GM18873 (cell line): Measurements from ENCODE around the gene MT1G.
"Not testable (repeated sequence)": the region's sequence is repeated elsewhere in the genome, so short reads cannot be mapped to it uniquely, and the experiment has no call there.

Source experiments
- ATAC-seq: cut with Tn5 transposase; IDR thresholded peaks from one replicate; pipeline ENCODE4 v1.9.1; 2021; ENCODE audit warnings: mild to moderate bottlenecking, moderate library complexity, moderate number of reproducible peaks; ENCODE audit not compliant: unreplicated experiment, low FRiP score

Gene MT1G

GRCh38 chr16:56669005-56669839 is 1.4 kb upstream of the MT1G start, which contains the start of gene MT1H:
TSS of gene MT1H (plus strand) at chr16:56669814. CDS start at chr16:56669885, 71 bp downstream.
- no peak for ATAC-seq

DNA sequence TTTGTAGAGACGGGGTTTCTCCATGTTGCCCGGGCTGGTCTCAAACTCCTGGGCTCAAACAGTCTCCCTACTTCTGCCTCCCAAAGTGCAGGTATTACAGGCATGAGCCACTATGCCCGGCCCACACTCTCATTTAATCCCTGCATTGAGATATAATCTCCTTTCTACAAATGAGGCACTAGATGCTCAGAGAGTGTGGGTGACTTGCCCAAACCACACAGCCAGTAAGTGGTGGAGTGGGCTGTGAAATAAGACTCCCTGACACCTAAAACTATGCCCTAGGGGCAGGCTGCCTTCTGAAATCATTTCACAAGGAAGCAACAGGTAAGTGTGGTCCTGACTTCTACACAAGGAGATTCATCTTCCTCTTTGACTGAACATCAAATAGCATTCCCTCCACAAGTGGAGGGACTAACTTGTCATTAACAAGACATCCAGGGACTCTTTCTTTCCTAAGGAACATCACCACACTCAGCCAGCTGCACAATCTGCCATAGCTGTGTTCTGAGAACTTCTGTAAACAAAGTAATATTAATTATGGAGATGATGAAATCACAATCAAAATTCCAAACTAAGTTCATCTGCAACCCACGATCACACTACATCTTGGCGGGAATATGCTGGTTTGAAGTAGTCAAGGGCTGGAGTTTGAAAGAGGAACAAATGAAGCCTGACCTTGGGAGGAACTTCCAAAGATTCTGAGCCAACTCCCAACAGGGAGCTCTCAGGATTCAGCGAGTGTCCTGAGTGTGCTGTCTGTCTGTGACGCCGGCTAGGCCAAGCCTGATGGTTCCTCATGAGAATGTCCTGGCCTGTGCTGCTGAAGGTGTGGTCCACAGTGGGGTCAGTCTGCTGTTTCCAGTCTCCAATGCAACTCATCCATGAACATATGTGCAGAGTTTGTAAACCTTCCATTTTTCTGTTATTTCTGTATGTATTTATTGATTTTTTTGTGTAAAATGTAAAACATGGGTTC is 2.3 kb downstream of the MT1G start:
- ATAC-seq = not testable (repeated sequence)

GRCh38 chr16:56664506-56664905 is 3.4 kb downstream of the MT1G start:
- ATAC-seq = no peak

- no peak for ATAC-seq
Observed at GRCh38 chr16:56662357-56663354, 5.2 kb downstream of the MT1G start.

DNA sequence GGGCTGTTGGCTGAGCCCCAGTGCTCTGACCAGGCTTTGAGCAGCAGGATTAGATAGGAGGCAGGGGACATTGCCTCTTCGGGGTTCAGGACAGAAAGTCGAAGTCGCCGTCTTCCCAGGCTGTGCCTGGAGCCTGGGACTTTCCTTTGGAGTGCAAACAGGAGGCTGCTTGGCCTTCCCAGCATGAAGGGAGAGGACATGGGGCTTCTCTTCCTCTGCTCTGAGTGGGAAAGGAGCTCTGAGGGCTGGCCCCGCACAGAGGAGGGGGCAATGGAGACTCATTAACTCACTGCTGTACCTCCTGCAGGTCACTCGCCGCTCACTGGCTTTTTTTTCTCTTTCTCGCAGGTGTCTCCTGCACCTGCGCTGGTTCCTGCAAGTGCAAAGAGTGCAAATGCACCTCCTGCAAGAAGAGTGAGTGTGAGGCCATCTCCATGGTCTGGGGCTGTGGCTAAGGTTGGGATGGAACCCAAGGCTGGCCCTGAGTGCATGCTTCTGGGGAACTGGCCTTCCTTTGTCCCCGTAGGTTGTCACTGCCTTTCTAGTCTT is 9.5 kb downstream of the MT1G start:
- no peak for ATAC-seq

DNA sequence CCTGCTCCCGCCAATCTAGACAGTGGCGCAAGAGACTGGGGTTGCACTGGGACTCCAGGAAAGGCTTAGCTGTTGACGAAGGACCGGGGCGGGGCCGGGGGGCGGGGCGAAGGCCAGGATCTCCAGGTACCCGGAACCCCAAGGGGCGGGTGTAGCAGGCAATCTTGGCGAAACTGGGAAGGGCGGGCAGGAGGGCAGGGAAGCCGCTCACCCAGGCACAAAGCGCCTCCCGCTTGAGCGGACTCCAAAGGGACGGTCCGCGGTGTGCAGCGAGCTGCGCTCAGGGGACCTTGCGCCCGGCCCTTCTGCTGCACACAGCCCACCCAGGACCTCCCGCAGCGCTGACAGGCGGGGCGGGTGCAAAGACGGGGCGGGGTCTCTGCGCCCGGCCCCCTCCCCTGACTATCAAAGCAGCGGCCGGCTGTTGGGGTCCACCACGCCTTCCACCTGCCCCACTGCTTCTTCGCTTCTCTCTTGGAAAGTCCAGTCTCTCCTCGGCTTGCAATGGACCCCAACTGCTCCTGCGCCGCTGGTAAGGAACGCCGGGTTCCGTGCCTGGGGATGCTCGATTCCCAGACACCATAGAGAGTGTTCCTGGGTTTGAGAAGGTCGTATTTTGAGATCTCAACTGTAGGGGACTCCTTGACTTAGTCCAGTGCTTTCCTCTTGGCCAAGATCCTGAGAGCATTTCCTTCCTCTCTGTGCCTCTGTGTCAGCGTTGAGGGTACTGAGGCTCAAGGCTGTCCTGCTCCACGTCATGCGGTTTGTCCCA is 10.1 kb downstream of the MT1G start, which contains the start of gene MT1F:
TSS of gene MT1F (plus strand) at position 405 of the 772 bp plus-strand sequence. CDS start at position 505, 100 bp downstream.
- no peak for ATAC-seq

DNA sequence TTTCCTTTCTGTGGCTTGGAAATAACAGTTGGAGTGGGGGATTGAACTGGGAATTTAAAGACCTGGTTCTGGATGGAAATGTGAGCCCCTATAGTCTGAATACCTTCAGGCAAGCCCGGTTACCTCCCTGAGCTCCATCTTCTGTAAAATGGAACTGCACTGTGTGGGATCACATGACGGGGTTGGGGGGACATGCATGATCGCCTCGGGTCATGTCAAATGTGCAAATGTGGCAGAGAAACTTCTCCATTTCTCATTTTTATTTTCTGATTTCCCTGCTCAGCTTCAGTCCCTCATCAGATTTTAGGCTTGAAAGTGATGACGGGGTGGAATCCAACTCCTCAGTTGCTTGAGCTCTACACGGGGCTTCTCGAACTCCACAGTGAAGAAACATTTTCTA is 14.6 kb downstream of the MT1G start:
- no peak for ATAC-seq

GRCh38 chr16:56652600-56652999 is 15.3 kb downstream of the MT1G start:
- ATAC-seq = no peak

DNA sequence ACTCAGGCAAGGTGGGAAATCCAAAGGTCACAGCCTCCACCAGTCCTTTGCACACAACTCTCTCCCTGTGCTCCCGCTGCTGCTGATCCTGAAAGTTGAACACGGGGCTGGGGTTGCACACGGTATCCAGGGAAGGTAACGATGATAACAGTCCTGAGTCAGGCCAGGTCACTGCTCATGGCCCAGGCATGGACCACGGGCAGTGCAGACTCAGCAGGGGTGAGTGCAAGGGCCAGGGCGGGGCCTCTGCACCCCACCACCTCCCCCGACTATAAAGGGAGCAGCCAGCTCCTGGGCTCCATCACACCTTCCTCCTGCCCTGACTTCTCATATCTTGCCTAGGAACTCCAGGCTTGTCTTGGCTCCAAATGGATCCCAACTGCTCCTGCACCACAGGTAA is 16.3 kb downstream of the MT1G start, which contains the start of gene MT1B:
TSS of gene MT1B (plus strand) at position 301 of the 400 bp plus-strand sequence. CDS start at position 369, 68 bp downstream.
- no peak for ATAC-seq

GRCh38 chr16:56649820-56650219 is 18.0 kb downstream of the MT1G start:
- no peak for ATAC-seq

GRCh38 chr16:56649271-56649670 is 18.6 kb downstream of the MT1G start:
- ATAC-seq = no peak

DNA sequence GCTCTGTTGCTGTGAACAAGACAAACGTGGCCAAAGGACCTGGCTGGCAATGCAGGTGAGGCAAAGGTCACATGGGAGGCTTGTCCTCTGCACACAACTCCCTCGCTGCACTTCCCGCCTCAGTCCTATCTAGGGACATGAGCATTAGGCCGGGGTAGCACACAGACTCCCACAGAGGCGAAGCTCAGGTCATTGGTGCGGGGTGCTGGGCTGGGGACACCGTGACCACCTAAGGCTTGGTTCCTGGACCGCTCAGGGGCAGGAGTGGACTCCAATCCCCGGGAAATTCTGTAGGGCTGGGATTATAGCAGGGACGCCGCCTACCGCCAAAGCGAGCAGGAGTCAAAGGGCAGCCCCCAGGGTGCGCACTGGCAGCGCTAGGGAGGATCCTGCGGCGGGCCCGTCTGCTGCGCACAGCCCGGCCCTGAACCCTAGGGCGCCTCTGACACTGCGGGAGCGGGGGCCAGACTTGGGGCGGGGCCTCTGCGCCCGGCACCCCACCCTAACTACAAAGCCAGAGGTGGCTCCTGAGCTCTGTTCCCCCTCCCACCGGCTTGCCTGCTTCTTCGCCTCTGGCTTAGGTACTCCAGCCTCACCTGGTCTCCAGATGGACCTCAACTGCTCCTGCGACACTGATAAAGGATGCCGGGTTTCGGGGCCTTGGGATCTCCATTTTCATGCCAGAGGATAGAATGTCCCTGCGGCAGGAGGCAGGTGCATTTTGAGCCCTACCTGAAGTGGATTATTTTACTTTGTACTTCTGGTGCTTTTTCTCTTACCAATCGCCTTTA is 20.0 kb downstream of the MT1G start:
- ATAC-seq = no peak

DNA sequence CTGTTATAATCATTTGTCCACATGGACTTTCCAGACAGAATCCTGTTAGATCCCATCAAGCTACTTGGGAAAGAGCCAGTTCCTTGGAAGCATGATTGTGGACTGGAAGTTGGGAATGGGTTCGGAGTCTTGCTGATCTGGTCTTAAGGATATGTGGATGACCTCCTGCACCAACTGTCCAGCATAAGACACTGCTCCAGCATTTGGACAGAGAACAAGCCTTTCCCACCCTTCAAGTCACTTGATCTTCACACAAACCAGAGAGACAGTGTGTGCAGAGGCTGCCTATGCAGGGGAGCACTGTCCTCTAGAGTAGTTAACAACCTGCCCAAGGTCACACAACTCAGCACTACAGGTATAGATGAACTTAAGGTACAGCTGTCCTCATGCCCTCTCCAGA is 22.0 kb downstream of the MT1G start:
- ATAC-seq = no peak

DNA sequence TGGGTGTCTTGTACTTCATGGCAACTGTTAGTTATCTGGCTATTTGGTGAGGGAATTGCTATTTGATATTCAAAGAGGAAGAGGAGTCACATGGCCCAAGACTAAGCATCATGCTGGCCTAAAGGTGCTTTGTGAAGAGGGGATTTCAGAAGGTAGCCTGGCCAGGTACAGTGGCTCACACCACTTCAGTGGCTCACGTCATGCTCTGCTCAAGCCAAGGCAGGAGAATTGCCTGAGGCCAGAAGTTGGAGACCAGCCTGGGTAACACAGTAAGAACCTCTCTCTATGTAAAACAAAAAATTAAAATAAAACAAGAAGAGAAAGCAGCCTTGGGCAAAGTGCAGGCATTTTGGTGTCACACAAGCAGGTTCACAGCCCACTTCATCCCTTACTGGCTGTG is 22.6 kb downstream of the MT1G start:
- ATAC-seq = no peak

DNA sequence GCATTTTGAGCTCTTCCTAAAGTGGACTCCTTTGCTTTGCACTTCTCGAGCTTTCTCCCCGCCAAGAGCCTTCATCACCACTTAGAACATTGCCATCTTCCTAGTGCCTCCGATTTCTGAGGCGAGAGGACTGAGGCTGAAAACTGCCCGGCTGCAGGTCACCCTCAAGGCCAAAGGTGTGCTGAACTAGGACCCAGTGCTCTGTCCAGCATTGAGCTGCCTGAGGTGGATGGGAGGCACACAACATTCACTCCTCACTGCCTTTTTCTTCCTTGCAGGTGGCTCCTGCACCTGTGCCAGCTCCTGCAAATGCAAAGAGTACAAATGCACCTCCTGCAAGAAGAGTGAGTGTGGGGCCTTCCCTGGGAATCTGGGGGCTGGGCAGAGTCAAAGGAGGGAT is 24.0 kb downstream of the MT1G start:
- no peak for ATAC-seq

GRCh38 chr16:56643080-56643778 is 24.6 kb downstream of the MT1G start:
- ATAC-seq = no peak

DNA sequence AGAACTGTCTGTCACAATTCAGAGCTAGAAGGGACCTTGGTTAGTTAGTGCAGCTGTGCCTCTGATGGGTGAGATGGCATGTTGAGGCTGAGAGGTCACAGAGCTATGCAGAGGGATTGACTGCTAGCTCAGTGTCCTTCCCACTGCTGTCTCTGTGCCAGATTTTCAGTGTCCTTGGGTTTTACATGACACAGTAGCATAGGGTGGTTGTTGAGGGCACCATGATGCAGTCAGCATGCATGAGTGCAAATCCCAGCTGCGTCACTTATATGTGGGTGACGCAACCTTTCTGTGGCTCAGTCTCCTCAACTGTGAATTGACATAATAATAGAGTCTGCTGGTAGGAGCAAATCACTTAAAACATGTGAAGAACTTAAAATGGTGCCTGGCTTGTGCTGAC is 26.7 kb downstream of the MT1G start:
- no peak for ATAC-seq
